Heart left ventricle (tissue), 16 donors: ENCODE data around the gene RAB41. TPM values are rescaled to one million over a fixed set of nuclear protein-coding genes. Genes with fewer than 3 reads are reported as not detected.
"Not testable (repeated sequence)": the region's sequence is repeated elsewhere in the genome, so short reads cannot be mapped to it uniquely, and the experiment has no call there.

Experiments used
- ATAC-seq, 4 donors: fragments of 200-7000 bp; cut with Tn5 transposase; one replicate each; pipeline ENCODE4 v1.9.1; 2020 to 2022; ENCODE audit warnings: moderate library complexity in 4 of 4, mild to moderate bottlenecking in 3 of 4, moderate number of reproducible peaks in 1 of 4
- DNase-seq, 5 donors: peaks; one replicate each; pipeline ENCODE4 v3.0.0-alpha.2; 2020
- H3K27ac ChIP-seq, 12 donors: fragments of 200-600 bp; sonication (generic) in 4 of 12; one replicate each; pipeline versions ENCODE4 v1.5.0 to v1.8.0; 2016 to 2022; ENCODE audit warnings: mild to moderate bottlenecking in 2 of 12
- H3K27me3 ChIP-seq, 9 donors: fragments of 200-600 bp; sonication (generic) in 2 of 9; one replicate each; pipeline versions ENCODE4 v1.5.1 to v1.8.0; 2016 to 2022; ENCODE audit warnings: mild to moderate bottlenecking in 3 of 9
- H3K36me3 ChIP-seq, 9 donors: fragments of 200-600 bp; sonication (generic) in 2 of 9; one replicate each; pipeline versions ENCODE4 v1.5.0 to v1.8.0; 2018 to 2022; ENCODE audit warnings: mild to moderate bottlenecking in 2 of 9
- H3K4me1 ChIP-seq, 12 donors: fragments of 200-600 bp; sonication (generic) in 4 of 12; one replicate each; pipeline versions ENCODE4 v1.5.0 to v1.8.0; 2016 to 2022; ENCODE audit warnings: mild to moderate bottlenecking in 3 of 12
- H3K4me3 ChIP-seq, 12 donors: fragments of 200-600 bp; sonication (generic) in 4 of 12; one replicate each; pipeline versions ENCODE4 v1.5.0 to v1.8.0; 2017 to 2022; ENCODE audit warnings: mild to moderate bottlenecking in 9 of 12, moderate library complexity in 4 of 12
- H3K9me3 ChIP-seq, 12 donors: fragments of 200-600 bp; sonication (generic) in 4 of 12; one replicate each; pipeline versions ENCODE4 v1.5.0 to v1.8.0; 2016 to 2022; ENCODE audit warnings: mild to moderate bottlenecking in 1 of 12
- POLR2A ChIP-seq, 2 donors: fragments of 450-650 bp; IDR thresholded peaks; one replicate each; pipeline ENCODE4 v1.6.1; 2017; ENCODE audit warnings: antibody characterized with exemption in 2 of 2, mild to moderate bottlenecking in 2 of 2, moderate library complexity in 2 of 2
- WGBS, 4 donors: extraction: QIAGEN DNeasy Blood & Tissue Kit in 2 of 4; methylation state at CpG; one replicate each; pipeline versions ENCODE4 v1.1.5 to v1.1.7; 2013 to 2018; 5-methylcytosine and 5-hydroxymethylcytosine counted together
- intact Hi-C, 10 donors: fragments of 100-400 bp; cut with DNase I; formaldehyde crosslinking; loops; one replicate each; pipeline versions ENCODE4 v1.11.1 to v1.14.2; 2022
- polyA plus RNA-seq, 2 donors: library from polyadenylated mRNA; stranded (reverse); fragments of 200-250 nt; gene quantifications; one replicate each; pipeline ENCODE4 v1.2.3, GENCODE V29; 2013
- total RNA-seq, 9 donors: library from RNA; depleted of rRNA in 2 of 9; stranded (reverse); fragments of >200 nt in 2 of 9; fragmentation: NEBNext Ultra II Directional in 3 of 9; extraction: Animal tissue kit (Norgen Biotek cat#: 25700) in 3 of 9; gene quantifications; one replicate each; pipeline versions ENCODE4 v1.1.0 to v1.2.4, GENCODE V29; 2016 to 2023
- TF ChIP-seq, protein P1 (sequence below), 12 donors: fragments of 200-600 bp; sonication (generic) in 4 of 12; IDR thresholded peaks; one replicate each; pipeline versions ENCODE4 v1.5.0 to v1.8.0; 2018 to 2022; ENCODE audit warnings: antibody characterized with exemption in 12 of 12, mild to moderate bottlenecking in 5 of 12
- donor health status: ischemic (EF 13 %, LVEDD 7.1; RV severe dilation, severe dysfunction).
- donor health status: healthy with polysubstance abuse.
- donor health status: DM: no; HTN: yes; CAD: no.
- donor health status: DM: no; HTN: no; CAD: no.
- donor health status: ischemic (EF 25% LVEDD 6.9; RV normal size, moderate dysfunction).
- donor health status: ischemic (EF 25% LVEDD 5.7; RV mildly dilated, moderate dysfunction).
- donor health status: healthy.
- donor health status: DM: yes; HTN: yes; CAD: no.
- donor health status: ischemic (EF 35%, LVEDD 5.7; RV mildly dilated, moderate dysfunction).
- donor health status: nonischemic (EF 11% LVEDD 7.7; RV severe dilation, severe dysfunction).
- donor health status: DM: yes; HTN: yes; CAD: no.
- donor health status: PGD.
- donor health status: ischemic (EF 29% LVEDD 5.4; RV normal size, mild dysfunction).
- donor health status: nonischemic (EF 23%, LVEDD 6.1; RV moderate dilation, normal function).

The RAB41 gene
- total and polyA plus RNA-seq, 11 donors, result not detected

DNA sequence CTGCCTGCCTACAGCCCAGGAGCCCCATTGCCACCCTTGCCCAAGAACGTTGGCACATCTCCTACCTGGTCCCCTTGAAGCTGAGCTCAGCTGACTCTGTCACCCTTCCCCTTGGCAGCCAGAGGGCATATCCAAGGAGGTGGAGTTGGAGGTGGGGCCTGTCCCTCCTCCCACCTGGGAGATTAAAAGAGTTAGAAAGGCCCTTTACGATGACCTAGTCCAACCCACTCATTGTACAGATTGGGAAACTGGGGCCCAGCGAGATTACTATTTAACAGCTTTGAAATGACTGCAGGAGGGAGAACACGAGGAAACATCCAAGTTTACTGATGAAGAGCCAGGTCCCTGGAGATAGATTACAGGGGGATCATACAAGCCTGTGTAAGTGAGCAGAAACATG lies 21.9 kb upstream of the RAB41 start, which contains the start of gene P2RY4:
Gene P2RY4, minus strand, starts transcription at position 101 of the 400 bp plus-strand sequence. CDS start 580 bp downstream, outside the sequence.
- intact Hi-C loops, result loop anchor here in 2 of 10 donors (10.0 kb wide), 1 partner anchor 65 kb away; no protein-coding TSS in a partner anchor
- TF ChIP-seq, protein P1, sequence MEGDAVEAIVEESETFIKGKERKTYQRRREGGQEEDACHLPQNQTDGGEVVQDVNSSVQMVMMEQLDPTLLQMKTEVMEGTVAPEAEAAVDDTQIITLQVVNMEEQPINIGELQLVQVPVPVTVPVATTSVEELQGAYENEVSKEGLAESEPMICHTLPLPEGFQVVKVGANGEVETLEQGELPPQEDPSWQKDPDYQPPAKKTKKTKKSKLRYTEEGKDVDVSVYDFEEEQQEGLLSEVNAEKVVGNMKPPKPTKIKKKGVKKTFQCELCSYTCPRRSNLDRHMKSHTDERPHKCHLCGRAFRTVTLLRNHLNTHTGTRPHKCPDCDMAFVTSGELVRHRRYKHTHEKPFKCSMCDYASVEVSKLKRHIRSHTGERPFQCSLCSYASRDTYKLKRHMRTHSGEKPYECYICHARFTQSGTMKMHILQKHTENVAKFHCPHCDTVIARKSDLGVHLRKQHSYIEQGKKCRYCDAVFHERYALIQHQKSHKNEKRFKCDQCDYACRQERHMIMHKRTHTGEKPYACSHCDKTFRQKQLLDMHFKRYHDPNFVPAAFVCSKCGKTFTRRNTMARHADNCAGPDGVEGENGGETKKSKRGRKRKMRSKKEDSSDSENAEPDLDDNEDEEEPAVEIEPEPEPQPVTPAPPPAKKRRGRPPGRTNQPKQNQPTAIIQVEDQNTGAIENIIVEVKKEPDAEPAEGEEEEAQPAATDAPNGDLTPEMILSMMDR (IDR thresholded peaks at IDR 0.05), result no peak
- no peak for TF ChIP-seq POLR2A (IDR thresholded peaks at IDR 0.05)

GRCh38 chrX:70262952-70263567 lies 18.9 kb upstream of the RAB41 start:
- no peak for TF ChIP-seq POLR2A (IDR thresholded peaks at IDR 0.05)
- TF ChIP-seq, protein P1 (IDR thresholded peaks at IDR 0.05), result peak; percentile 9 to 52 (median 30)
- H3K9me3 ChIP-seq, result no peaks in the 10 kb centered on the region
- ATAC-seq (peak in 2 of 4 donors; percentile 58 to 65), DNase-seq (peak in 2 of 5 donors; percentile 9 to 29)
- no peaks in the 10 kb centered on the region for H3K4me1 ChIP-seq
- no peak overlapping the region for H3K4me3 ChIP-seq
- WGBS, 4 donors, result 18 to 21% (median 20%) methylated on average over 7 of the region's 7 CpGs
- intact Hi-C loops, result loop anchor here in 2 of 10 donors (10.0 kb wide), 1 partner anchor 68 kb away; no protein-coding TSS in a partner anchor
- H3K27me3 ChIP-seq, result peaks cover 0 to 9% (median 0%) of the 10 kb centered on the region in 9 donors
- no peaks in the 10 kb centered on the region for H3K36me3 ChIP-seq
- H3K27ac ChIP-seq, result no peak overlapping the region

More for the DNA sequence above, 21.9 kb upstream of the RAB41 start, which contains the start of gene P2RY4:
- Histone ChIP-seq H3K27ac (no peak within 1 kb of the TSS), H3K4me1 (no peaks in the 10 kb centered on the region), H3K27me3 (peaks cover 0 to 9% (median 0%) of the 10 kb centered on the region in 9 donors), H3K4me3 (no peak within 1 kb of the TSS), H3K36me3 (no peaks in the 10 kb centered on the region), H3K9me3 (no peaks in the 10 kb centered on the region)
- DNase-seq (no peak), ATAC-seq (no peak)
- 59 to 83% (median 72%) methylated on average over 4 of the region's 4 CpGs for WGBS, 4 donors

- ATAC-seq, result no peak
- WGBS, 4 donors, result 26 to 55% (median 40%) methylated on average over 3 of the region's 3 CpGs
These were observed 17.2 kb upstream of the RAB41 start for GRCh38 chrX:70264784-70265183.

GRCh38 chrX:70268034-70268433 lies 13.9 kb upstream of the RAB41 start, which contains the start of gene ARR3:
Gene ARR3 (plus strand): TSS chrX:70268334. CDS start chrX:70269386, 1,052 bp downstream.
- no peak for TF ChIP-seq POLR2A (IDR thresholded peaks at IDR 0.05)
- TF ChIP-seq, protein P1 (IDR thresholded peaks at IDR 0.05), result no peak
- Histone ChIP-seq H3K27ac (no peak within 1 kb of the TSS), H3K4me1 (no peaks in the 10 kb centered on the region), H3K9me3 (no peaks in the 10 kb centered on the region), H3K27me3 (peaks cover 0 to 9% (median 0%) of the 10 kb centered on the region in 9 donors), H3K4me3 (no peak within 1 kb of the TSS), H3K36me3 (no peaks in the 10 kb centered on the region)
- intact Hi-C loops, result loop anchor here in 2 of 10 donors (10.0 kb wide), 1 partner anchor 73 kb away; no protein-coding TSS in a partner anchor
- no peak for DNase-seq
- no peak for ATAC-seq

More at GRCh38 chrX:70264784-70265183, 17.2 kb upstream of the RAB41 start:
- Histone ChIP-seq H3K9me3 (no peaks in the 10 kb centered on the region), H3K4me1 (no peaks in the 10 kb centered on the region), H3K27ac (no peak overlapping the region), H3K36me3 (no peaks in the 10 kb centered on the region), H3K4me3 (no peak overlapping the region), H3K27me3 (peaks cover 0 to 9% (median 0%) of the 10 kb centered on the region in 9 donors)
- no peak for TF ChIP-seq POLR2A (IDR thresholded peaks at IDR 0.05)
- TF ChIP-seq, protein P1 (IDR thresholded peaks at IDR 0.05), result no peak
- no peak for DNase-seq
- intact Hi-C loops, result loop anchor here in 2 of 10 donors (10.0 kb wide), 1 partner anchor 70 kb away; no protein-coding TSS in a partner anchor

GRCh38 chrX:70274029-70274428 lies 7.9 kb upstream of the RAB41 start:
- ATAC-seq, H3K4me3 ChIP-seq, H3K36me3 ChIP-seq, H3K27me3 ChIP-seq, intact Hi-C loops, H3K4me1 ChIP-seq, H3K27ac ChIP-seq, H3K9me3 ChIP-seq, DNase-seq: not testable (repeated sequence)
- WGBS, 4 donors, result 79 to 84% (median 82%) methylated on average over 7 of the region's 7 CpGs
